HEK293T (cell line): ENCODE results near the gene SPPL3.
"Not testable (repeated sequence)": the region's sequence is repeated elsewhere in the genome, so short reads cannot be mapped to it uniquely, and the experiment has no call there.

Experiments used
- CTCF ChIA-PET: fragments of 350-600 bp; formaldehyde crosslinking; extraction: SDS; loops from one replicate; lab custom pipeline; 2021; ENCODE audit warnings: antibody characterized with exemption, inconsistent platforms; lab: Yijun Ruan, JAX
- POLR2A ChIA-PET: fragments of 350-600 bp; formaldehyde crosslinking; extraction: SDS; loops from one replicate; lab custom pipeline; 2020; ENCODE audit warnings: antibody characterized with exemption, inconsistent platforms; lab: Yijun Ruan, JAX
- DNase-seq: peaks from one replicate; pipeline ENCODE4 v3.0.0; 2012; ENCODE audit warnings: mixed read lengths; ENCODE audit errors: extremely low spot score
- ARNT ChIP-seq: fragments of 450-650 bp; IDR thresholded peaks from 2 replicates; pipeline ENCODE4 v1.6.1; 2017; ENCODE audit warnings: mild to moderate bottlenecking
- BHLHE40 ChIP-seq: fragments of 450-650 bp; IDR thresholded peaks from 2 replicates; pipeline ENCODE4 v1.6.1; 2016; ENCODE audit warnings: mild to moderate bottlenecking, moderate library complexity, borderline replicate concordance
- CTBP1 ChIP-seq: fragments of 450-650 bp; IDR thresholded peaks from 2 replicates; pipeline ENCODE4 v1.6.1; 2016; ENCODE audit warnings: borderline replicate concordance
- ELF4 ChIP-seq: fragments of 450-650 bp; IDR thresholded peaks from 2 replicates; pipeline ENCODE4 v1.6.1; 2017; ENCODE audit warnings: antibody characterized with exemption
- FOXA1 ChIP-seq: fragments of 450-650 bp; IDR thresholded peaks from 2 replicates; pipeline ENCODE4 v1.6.1; 2016; ENCODE audit warnings: mild to moderate bottlenecking
- FOXK2 ChIP-seq: fragments of 450-650 bp; IDR thresholded peaks from 2 replicates; pipeline ENCODE4 v1.6.1; 2016; ENCODE audit warnings: mild to moderate bottlenecking
- FOXM1 ChIP-seq: fragments of 450-650 bp; IDR thresholded peaks from 2 replicates; pipeline ENCODE4 v1.6.1; 2017; ENCODE audit warnings: mild to moderate bottlenecking, borderline replicate concordance
- HDGF ChIP-seq: fragments of 450-650 bp; IDR thresholded peaks from 2 replicates; pipeline ENCODE4 v1.6.1; 2017; ENCODE audit warnings: antibody characterized with exemption, borderline replicate concordance
- L3MBTL2 ChIP-seq: fragments of 450-650 bp; conservative IDR thresholded peaks from 2 replicates; pipeline ENCODE4 v1.6.1; 2016; ENCODE audit warnings: mild to moderate bottlenecking
- LEF1 ChIP-seq: fragments of 450-650 bp; IDR thresholded peaks from 2 replicates; pipeline ENCODE4 v1.6.1; 2017; ENCODE audit warnings: mild to moderate bottlenecking, borderline replicate concordance
- NFRKB ChIP-seq: fragments of 450-650 bp; IDR thresholded peaks from 2 replicates; pipeline ENCODE4 v1.6.1; 2016; ENCODE audit warnings: mild to moderate bottlenecking, moderate library complexity
- PKNOX1 ChIP-seq: fragments of 450-650 bp; IDR thresholded peaks from 2 replicates; pipeline ENCODE4 v1.6.1; 2016
- SP1 ChIP-seq: fragments of 450-650 bp; IDR thresholded peaks from 2 replicates; pipeline ENCODE4 v1.6.1; 2017
- SUZ12 ChIP-seq: fragments of 450-650 bp; IDR thresholded peaks from 2 replicates; pipeline ENCODE4 v1.6.1; 2016; ENCODE audit warnings: mild to moderate bottlenecking
- TARDBP ChIP-seq: fragments of 450-650 bp; IDR thresholded peaks from 2 replicates; pipeline ENCODE4 v1.6.1; 2016
- ZNF384 ChIP-seq: fragments of 450-650 bp; IDR thresholded peaks from 2 replicates; pipeline ENCODE4 v1.6.1; 2016

SPPL3 gene

GRCh38 chr12:120905856-120906384, 1.8 kb upstream of the SPPL3 start:
- ChIA-PET CTCF (interaction anchor here (0.6 kb wide), 1 partner anchor 588 kb away, joined by 5 read pairs; no protein-coding TSS in a partner anchor), POLR2A (no interaction called here)
- no peak for DNase-seq
- TF ChIP-seq SP1 = no peak
- TF ChIP-seq FOXM1 = no peak
- TF ChIP-seq L3MBTL2 = no peak
- TF ChIP-seq BHLHE40 = no peak
- no peak for TF ChIP-seq FOXA1
- no peak for TF ChIP-seq ELF4
- no peak for TF ChIP-seq CTBP1
- no peak for TF ChIP-seq HDGF
- TF ChIP-seq ZNF384 = no peak
- TF ChIP-seq NFRKB = no peak

- TF ChIP-seq TARDBP (no peak), ARNT (peak; percentile 36; the same call in 1 of the 2 replicates)
- CTCF ChIA-PET = interaction anchor here (1.4 kb wide), 1 partner anchor 46 kb away, joined by 3 read pairs; no protein-coding TSS in a partner anchor
- POLR2A ChIA-PET = interaction anchor here (0.7 to 1.5 kb wide), 3 partner anchors 13 to 56 kb away, joined by 3 to 4 read pairs (median 3); no protein-coding TSS in a partner anchor
- DNase-seq = no peak
Measured at GRCh38 chr12:120903412-120904196, 554 bp downstream of the SPPL3 start.

GRCh38 chr12:120902846-120903411, 1.2 kb downstream of the SPPL3 start:
- no peak for DNase-seq
- TF ChIP-seq CTBP1 (no peak), ARNT (no peak), TARDBP (no peak), SUZ12 (no peak), ELF4 (no peak), NFRKB (no peak), PKNOX1 (no peak), FOXA1 (no peak), L3MBTL2 (no peak), LEF1 (no peak), FOXK2 (no peak), HDGF (no peak), BHLHE40 (no peak), SP1 (no peak)
- CTCF ChIA-PET = no interaction called here
- POLR2A ChIA-PET = interaction anchor here (1.5 kb wide), 1 partner anchor 12 kb away, joined by 4 read pairs; no protein-coding TSS in a partner anchor

GRCh38 chr12:120901818-120902217, 2.3 kb downstream of the SPPL3 start:
- POLR2A ChIA-PET = interaction anchor here (1.5 kb wide), 1 partner anchor 11 kb away, joined by 4 read pairs; no protein-coding TSS in a partner anchor
- DNase-seq = no peak
- CTCF ChIA-PET = interaction anchor here (0.6 kb wide), 1 partner anchor 156 kb away, joined by 4 read pairs; no protein-coding TSS in a partner anchor
- TF ChIP-seq HDGF (no peak), SUZ12 (no peak)

GRCh38 chr12:120901101-120901500, 3.1 kb downstream of the SPPL3 start:
- POLR2A ChIA-PET = not testable (repeated sequence)
- CTCF ChIA-PET = interaction anchor here (0.7 kb wide), 1 partner anchor 48 kb away, joined by 4 read pairs; no protein-coding TSS in a partner anchor

GRCh38 chr12:120895532-120895931, 8.6 kb downstream of the SPPL3 start:
- POLR2A ChIA-PET = interaction anchor here (0.6 kb wide), 1 partner anchor 134 kb away, joined by 3 read pairs; no protein-coding TSS in a partner anchor
- DNase-seq = no peak
- TF ChIP-seq ARNT (no peak), SP1 (no peak), FOXK2 (no peak), PKNOX1 (no peak), HDGF (no peak), LEF1 (no peak), NFRKB (no peak)
- CTCF ChIA-PET = no interaction called here

More at GRCh38 chr12:120901101-120901500, 3.1 kb downstream of the SPPL3 start:
- not testable (repeated sequence) for DNase-seq

GRCh38 chr12:120892265-120892664, 11.9 kb downstream of the SPPL3 start:
- DNase-seq = no peak
- CTCF ChIA-PET = interaction anchor here (0.6 kb wide), 1 partner anchor 63 kb away, joined by 3 read pairs; no protein-coding TSS in a partner anchor
- POLR2A ChIA-PET = no interaction called here
- TF ChIP-seq CTBP1 (no peak), TARDBP (no peak), ARNT (no peak), L3MBTL2 (no peak), NFRKB (no peak), SP1 (no peak), HDGF (no peak), FOXM1 (no peak), SUZ12 (no peak), PKNOX1 (no peak), FOXK2 (no peak)
